Glomerular visceral epithelial cell (primary cell): Measurements from ENCODE around the gene RAB8A.

Experiments
- DNase-seq: peaks from one replicate; pipeline ENCODE4 v3.0.0-alpha.2; 2016; ENCODE audit errors: extremely low spot score

The RAB8A gene

DNA sequence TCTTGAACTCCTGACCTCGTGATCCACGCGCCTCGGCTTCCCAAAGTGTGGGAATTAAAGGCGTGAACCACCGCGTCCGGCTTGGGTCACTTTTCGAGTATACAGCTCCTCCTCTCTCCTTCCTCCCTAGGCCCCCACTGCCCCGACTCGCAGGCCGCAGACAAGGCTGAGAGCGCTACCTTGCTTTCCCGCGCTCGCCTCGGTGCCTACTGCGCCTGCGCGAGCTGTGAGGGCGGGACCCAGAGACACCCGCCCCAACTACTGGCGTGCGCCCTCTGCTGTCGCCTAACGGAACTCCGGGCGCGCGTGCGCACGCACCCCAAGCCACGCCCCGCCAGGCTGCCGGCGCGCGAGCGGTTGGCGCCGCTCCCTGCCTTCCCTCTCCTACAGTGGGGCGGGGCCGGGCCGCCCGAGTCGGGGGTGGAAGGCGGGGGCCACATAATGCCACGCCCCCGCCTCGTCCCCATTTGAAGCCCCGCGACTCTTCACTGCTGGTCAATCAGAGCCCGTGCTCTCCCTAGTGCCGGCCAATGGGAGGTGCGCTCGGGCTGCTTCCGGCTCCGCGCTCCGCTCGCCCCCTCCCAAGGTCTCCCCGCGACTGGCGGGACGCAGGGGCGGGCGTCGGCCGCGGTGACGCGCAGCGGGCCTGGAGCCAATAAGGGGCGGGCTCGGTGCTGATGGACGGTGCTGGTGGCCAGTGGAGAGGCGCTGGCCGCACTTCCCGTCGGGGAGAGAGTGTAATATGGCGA, at the start of gene RAB8A:
RAB8A (plus strand) TSS at position 730 of the 749 bp plus-strand sequence; CDS start at position 743, 13 bp downstream.
- DNase-seq = peak; percentile 99

DNA sequence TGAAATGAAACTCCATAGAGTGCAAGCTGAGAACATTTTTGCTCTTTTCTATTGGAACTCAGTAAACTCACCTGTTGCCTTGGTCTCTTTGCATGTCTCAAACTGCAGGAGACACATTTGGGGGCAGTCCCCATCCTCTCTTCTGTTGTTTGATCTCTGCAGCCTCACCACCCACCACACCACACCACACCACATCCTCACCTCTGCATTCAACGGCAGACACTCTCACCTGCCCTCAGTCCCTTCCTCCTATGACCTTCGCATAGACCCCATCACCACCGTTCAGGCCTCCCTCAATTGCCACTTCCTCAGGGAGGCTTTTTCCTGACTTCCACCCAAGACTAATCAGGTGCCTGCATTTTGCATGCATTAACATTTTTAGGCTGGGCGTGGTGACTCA, 49.7 kb upstream of the RAB8A start:
- DNase-seq = no peak

DNA sequence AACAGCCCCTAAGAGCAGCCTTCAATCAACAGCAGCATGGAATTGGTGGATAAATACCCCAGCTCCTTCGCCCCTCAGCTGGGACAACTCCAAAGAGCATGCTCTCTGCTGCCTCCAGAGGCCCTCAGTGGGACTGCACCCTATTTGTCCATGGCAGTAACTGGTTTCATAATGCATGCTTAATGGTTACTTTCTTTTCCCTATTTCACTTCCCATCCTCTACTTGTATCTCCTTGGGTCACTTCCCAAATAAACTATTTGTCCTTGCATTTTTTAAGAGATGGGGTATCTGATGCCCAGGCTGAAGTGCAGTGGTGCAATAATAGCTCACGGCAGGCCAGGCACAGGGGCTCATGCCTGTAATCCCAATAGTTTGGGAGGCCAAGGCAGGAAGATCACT, 48.9 kb upstream of the RAB8A start:
- DNase-seq = peak; percentile 42

DNA sequence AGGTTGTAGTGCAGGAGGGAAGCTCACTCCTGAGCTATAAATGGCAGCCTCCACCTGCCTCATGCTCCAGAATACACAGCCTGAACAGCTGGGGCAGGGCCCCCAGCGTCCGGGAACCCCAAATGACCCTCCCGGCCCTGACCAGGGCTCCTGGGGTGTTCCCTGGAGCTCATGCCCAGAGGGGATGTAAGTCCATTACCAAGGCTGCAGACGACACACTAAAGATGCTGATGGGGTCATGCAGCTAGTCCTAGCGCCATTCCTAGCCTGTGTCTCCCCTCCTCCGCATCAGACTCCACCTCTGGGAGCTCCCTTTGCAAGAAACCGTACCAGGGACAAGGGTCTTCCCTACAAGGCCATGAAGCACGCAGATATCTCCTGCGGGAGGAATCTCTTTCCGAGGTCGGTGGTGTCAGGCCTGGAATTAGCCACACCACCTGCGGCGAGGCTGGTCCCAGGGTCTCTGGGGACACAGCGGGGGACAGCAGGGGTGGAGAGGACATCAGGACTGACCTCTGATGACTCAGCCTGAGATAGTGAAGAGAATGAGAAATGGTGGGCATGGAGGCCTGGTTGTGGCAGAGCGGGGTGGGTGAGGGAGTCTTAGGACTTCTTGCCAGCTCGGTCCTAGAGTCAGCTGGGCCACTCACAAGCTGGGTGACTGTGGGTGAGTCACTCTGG, 47.3 kb upstream of the RAB8A start:
- no peak for DNase-seq

DNA sequence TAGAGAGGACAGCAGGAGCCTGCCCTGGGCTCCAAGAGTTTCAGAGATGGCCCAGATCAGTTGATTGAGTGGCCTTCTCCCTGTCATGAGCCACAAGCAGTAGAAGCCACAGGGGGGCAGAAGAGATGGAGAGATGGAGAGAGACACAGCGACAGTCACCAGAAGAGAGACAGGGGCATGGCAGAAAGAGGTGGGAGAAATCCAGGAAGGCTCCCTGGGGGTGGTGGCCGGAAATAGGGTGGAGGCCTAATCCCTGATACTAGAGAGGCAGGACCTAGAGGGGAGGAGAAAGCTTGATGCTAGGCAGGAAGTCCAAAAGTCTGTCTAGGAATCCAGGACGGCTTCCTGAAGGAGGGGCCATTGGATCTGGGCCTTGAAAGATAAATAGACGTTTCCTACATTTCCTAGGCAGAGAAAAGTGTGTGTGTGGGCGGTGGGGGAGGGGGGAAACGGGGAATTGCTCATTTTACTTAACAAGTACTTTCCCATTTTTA, 45.0 kb upstream of the RAB8A start:
- DNase-seq = peak; percentile 27

DNA sequence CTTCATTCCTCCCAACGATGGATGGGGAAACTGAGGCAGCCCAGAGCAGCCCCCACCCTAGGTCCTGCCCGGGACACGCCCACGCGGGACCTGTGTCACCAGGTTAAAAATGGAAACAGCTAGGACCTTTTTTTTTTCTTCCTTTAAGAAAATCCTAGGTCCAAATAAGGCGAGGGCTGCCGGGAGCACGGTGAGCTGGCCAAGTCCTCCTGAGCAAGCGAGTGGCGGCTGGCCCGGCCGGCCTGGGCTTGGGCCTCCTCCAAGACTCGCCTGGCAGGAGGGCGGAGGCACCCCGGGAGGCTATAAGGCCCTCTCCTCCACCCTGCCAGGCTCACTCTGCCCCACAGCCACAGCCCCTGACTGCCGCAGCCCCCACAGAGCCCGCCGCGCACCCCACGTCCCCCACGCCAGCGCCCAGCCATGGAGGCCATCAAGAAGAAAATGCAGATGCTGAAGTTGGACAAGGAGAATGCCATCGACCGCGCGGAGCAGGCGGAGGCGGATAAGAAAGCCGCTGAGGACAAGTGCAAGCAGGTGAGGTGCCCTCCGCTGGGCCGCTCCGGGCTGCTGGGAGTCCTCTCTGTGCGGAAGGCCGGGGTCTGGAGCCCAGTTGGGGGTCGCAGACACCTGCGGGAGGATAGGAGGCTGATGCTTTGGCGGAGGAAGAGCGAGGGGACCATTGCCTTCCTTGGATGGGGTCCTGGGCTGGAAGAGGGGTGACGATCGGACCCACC, 44.3 kb upstream of the RAB8A start:
- DNase-seq = no peak

DNA sequence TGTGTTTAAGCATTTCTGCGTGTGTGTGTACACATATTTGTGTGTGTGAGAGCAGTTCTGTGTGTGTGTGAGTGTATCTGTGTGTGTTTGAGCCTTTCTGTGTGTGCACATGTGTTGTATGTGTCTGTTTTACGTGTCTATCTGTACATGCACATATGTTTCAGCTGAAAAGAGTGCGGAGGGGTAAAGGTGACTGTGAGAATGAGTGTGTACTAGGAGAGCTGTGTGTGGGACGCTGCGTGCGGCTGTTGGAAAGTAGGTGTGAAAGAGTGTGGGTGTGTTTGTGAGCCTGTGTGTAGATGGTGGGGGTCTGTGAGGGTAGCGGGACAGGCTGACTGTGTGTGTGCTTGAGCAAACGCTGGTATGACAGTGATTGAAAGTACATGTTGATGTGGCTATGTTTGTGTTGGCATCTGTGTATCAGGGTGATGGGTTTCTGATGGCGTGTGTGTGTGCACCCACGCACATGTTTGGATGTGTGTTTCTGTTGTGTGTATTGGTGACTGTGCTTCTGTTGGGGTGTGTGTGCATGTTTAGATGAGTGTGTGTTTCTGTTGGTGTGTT, 42.9 kb upstream of the RAB8A start:
- no peak for DNase-seq

DNA sequence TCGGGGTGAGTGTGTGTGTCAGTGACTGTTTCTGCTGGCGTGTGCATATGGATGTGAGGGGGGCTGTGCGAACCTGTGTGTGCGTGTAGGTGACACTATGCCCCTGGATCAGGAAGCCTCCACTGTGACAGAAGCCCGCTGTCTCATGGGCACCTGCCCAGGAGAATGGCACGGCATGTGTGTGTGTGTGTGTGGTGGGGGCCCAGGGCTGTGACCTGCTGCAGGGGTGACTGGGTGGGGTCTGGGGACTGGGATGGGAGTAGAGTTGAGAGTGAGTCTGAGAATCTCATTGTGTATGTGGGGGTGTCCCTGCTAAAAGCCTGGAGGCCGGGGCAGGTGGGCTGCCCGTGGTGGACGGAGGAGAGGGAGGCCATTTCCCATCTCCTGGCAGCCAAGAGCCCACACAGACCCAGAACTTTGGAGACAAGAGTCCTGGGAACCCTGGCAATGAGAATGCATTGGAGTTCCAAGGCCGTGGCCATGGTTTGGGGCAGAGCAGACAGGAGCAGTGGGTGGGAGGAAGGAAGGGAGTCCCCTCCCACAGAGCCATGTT, 41.8 kb upstream of the RAB8A start:
- DNase-seq = no peak

DNA sequence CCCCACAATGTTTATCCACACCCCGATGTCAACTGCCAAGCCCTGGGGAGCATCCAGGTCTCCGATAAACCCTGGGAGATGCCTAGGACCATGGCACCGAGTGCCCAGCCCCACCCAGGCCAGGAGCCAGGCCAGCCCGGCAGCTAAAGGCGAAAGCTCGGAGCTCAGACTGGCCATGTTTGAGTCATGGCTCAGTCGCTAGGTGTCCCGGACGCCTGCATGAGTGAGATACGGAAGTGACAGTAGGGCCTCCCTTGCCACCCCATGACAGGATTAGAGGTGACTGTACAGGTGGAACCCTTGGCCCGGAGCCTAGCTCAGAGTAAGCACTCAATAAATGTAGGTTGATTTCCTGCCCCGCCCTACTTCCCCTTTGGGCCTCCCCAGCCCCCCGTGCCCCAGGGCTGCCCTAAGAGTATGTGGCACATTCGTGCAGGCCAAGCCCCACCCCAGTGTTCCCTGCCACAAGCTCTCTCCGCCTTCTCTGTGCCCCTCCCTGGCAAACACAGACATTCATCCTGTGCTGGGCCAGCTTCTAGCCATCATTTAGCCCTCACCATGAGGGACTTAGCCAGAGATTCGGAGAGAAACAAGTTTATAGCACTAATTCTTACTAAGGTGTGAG, 41.2 kb upstream of the RAB8A start:
- no peak for DNase-seq

DNA sequence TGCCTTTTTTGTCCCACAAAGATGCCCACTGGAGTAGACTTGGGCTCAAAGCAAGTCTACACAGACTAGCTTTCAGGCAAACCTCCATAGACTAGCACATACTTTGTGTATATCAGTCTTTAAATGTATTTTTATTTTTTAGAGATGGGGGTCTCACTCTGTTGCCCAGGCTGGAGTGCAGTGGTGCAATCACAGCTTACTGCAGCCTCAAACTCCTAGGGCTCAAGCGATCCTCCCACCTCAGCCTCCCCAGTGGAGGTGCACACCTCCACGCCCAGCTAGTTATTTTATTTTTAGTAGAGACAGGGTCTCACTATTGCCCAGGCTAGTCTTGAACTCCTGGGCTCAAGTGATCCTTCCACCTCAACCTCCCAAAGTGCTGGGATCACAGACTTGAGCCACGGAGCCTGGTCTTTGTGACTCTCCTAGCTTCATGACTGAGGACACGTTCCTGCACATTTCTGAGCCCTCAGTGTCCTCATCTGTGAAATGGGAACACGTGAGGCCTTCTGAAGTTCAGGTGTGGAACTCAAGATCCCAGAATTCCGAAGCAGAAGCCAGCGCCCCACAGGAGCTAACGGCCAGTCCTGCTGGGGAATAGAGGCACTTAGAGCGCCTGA, 40.5 kb upstream of the RAB8A start:
- DNase-seq = no peak

DNA sequence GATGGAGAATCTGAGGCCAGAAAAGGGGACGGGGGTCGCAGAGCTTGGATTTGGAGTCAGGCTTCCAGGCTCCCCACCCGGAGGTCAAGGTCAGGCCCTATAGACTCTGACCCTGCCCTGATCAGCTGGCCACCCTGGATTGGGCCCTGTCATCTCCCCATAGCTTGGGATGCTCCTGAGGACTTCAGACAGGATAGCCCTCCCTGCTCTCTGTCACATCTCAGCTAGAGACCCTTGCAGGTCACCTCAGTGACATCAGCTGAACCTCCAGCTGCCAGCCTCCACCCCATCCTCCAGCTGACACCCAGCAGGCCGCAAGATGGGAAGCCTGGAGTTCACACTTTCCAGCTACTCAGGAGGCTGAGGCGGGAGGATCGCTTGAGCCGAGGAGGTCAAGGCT, 38.2 kb upstream of the RAB8A start:
- no peak for DNase-seq

DNA sequence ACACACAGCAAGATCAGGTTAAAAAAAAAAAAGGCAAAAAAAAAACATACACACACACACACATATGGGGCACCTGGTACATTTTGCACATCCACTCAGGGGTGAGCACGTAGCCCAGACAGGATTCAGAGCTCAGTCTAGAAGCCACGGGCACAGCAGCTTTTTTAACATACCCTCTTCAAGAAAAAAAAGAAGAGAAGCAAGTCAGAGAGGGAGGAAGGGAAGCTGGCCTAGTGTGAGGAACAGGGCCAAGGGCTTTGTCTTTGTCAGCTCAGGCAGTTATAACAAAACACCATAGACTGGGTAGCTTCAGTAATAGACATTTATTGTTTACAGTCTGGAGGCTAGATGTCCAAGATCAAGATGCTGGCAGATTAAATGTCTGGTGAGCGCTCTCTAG, 37.7 kb upstream of the RAB8A start:
- no peak for DNase-seq

DNA sequence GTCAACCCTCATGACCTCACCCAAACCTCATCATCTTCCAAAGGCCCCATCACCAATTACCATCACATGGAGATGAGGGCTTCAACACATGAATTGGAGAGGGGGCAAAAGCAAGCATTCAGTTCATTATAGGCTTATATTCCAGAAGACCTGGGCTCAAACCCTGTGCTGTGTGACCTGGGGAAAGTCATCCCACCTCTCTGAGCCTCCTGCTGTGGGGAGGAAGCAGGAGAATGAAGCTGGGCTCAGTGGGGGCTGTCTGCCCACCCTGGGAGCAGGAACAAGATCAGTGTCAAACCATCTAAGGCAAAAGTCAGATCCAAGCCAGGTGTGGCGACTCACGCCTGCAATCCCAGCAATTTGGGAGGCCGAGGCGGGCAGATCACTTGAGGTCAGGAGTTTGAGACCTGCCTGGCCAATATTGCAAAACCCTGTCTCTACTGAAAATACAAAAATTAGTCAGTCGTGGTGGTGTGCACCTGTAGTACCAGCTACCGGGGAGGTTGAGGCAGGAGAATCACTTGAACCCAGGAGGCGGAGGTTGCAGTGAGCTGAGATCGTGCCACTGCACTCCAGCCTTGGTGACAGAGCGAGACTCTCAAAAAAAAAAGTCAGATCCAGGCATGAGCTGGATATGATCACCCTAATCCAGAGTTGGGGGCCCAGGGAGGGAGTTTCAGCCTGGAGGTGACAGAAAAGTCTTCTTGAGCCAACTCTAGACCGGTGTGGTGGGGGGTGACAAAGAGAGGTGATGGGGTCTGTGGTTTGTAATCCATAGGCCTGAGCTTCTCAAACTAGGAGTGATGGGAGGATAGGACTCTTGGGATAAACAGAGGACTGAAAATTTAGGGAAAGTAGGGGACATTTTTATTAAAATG, 37.0 kb upstream of the RAB8A start:
- no peak for DNase-seq

DNA sequence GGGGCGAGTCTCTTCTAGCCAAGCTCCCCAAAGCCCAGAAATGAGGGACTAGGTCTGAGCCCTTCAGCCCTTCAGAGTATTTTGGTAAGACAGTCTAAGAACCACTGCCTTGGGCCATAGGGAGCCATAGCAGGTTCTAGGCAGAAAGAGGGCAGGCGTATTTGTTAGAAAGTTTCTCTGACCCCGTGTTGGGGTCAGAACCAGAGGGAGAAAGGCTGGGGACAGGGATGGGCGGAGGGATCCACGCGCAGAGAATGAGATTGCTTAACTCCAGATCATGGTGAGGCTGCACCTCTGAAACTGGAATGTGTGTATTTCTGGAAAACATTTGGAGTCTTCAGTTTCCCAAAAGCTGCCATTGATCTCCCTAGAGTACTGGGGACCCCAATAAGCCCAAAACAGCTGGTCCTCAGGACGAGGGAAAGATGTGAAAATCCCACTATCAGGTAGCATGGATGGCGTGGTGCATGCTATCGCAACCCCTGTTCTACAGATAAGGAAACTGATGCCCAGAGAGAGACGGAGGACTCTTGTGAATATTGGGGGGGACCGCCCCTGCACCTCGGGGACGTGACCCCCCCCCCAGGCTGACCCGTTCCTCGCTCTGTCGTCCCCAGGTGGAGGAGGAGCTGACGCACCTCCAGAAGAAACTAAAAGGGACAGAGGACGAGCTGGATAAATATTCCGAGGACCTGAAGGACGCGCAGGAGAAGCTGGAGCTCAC, 36.1 kb upstream of the RAB8A start:
- no peak for DNase-seq

DNA sequence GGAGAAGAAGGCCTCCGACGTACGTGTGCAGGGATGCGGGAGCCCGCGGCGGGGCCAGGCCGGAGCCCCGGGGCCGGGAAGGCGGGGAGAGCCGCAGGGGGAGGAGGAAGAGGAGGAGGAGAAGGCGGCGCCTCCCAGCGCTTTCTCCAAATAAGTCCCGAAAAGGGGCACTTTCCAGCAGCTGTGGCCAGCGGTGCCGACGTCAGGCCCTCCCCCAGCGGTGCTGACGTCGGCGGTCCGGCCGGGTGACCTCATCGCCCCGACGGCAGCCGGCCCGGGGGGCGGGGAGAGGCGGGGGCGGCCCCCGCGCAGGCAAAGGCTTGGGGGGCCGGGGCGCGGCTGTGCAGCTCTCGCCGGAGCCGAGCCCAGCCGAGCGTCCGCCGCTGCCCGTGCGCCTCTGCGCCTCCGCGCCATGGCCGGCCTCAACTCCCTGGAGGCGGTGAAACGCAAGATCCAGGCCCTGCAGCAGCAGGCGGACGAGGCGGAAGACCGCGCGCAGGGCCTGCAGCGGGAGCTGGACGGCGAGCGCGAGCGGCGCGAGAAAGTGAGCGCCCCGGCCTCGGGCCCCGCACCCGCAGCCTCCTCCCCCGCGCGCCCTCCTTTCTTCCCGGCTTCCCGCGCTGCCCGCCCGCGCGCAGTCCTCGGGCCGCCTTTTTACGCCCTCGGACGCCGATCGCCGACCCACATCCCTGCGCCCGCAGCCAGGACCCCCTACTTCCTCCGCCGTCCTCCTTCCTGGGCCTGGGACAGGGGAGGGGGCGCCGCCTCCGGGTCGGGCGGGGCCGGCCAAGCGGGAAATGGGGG, 35.3 kb upstream of the RAB8A start, which contains the start of gene TPM4:
TPM4 (plus strand) TSS at position 342 of the 804 bp plus-strand sequence; CDS start at position 413, 71 bp downstream.
- peak; percentile 95 for DNase-seq

DNA sequence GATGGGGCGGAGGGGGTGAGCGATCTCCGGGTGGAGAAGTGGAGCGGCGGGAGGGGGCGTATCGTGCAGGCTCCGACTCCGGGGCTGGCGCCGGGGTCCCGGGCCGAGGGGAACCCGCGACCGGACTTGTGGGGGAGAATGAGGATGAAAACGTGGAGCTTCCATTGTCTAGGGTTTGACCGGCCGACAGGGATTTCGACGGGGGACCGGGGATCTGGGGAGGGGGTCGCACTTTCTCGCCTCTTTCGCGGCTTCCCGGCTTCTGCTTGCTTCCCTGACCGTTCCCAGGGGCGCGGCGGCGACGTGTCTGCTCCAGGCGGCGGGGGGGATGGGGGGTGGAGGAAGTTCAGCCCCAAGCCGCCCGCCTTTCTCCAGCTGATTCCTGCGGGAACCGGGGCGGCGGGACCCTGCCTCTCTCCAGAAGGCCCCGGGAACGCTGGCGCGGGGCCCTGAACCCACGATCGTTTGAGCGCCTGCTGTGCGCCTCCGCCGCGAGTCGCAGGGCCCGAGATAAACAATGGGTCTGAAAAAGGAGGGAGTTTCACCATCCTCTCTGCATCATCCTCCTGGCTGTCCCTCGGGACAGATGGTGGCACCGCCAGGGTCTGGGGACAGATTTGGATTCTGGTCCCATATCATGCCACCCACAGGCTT, 34.6 kb upstream of the RAB8A start:
- DNase-seq = peak; percentile 40

DNA sequence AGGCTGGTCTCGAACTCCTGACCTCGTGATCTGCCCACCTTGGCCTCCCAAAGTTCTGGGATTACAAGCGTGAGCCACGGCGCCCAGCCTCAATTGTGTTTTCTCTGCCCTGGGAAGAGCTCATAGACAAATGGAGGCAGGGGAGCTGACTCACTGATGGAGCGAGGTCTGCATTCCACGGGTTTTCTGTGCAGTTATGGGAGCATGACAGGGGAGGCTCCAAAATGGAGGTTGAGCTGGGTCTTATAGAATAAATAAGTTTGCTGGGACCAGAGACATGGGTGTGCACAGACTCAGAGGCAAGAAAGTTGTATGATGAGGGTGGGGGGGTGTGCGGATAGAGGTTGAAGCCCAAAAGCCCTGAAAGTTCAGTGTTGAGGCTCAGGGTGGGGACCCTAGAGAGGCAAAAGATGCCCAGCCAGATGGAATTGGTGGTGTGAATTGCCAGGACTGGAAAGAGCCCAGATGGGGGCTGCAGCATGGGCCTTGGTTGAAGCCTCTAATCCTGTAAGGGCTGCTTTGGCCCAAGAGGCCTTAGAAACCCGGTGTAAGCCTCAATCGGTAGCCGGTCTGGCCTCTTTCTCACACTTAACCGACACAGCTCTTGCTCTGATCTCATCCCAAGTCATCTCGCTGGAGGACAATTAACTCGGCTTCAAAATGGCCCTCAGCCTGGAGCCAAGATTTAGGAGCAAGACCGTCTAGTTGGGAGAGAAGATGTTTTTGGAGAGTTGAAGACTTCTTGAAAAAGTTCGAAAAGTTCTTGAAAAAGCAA, 33.5 kb upstream of the RAB8A start:
- DNase-seq = peak; percentile 61
